Neural progenitor cell (in vitro differentiated cells): Measurements from ENCODE around the gene MACROD2. TPM values are rescaled to one million over a fixed set of nuclear protein-coding genes. Genes with fewer than 3 reads are reported as not detected.

Experiments
- DNase-seq: peaks from one replicate; pipeline ENCODE4 v3.0.0-alpha.2; 2016; ENCODE audit warnings: low spot score
- H2AFZ ChIP-seq: fragments of 200-600 bp; sonication (generic); replicated peaks from 2 replicates; pipeline ENCODE4 v1.6.1; 2016; ENCODE audit warnings: antibody characterized with exemption
- H3F3A ChIP-seq: fragments of 200-600 bp; sonication (generic); 2 replicates; pipeline ENCODE4 v1.6.1; 2016; ENCODE audit warnings: antibody characterized with exemption, low read depth
- H3K27ac ChIP-seq: fragments of 200-600 bp; sonication (generic); 2 replicates; pipeline ENCODE4 v1.5.1; 2016; ENCODE audit warnings: mild to moderate bottlenecking
- H3K27me3 ChIP-seq: fragments of 200-600 bp; sonication (generic); 2 replicates; pipeline ENCODE4 v1.6.1; 2016; ENCODE audit warnings: mild to moderate bottlenecking, moderate library complexity
- H3K36me3 ChIP-seq: fragments of 200-600 bp; sonication (generic); 2 replicates; pipeline ENCODE4 v1.5.1; 2016
- H3K4me1 ChIP-seq: fragments of 200-600 bp; sonication (generic); 2 replicates; pipeline ENCODE4 v1.6.1; 2016; ENCODE audit warnings: mixed run types
- H3K4me2 ChIP-seq: fragments of 200-600 bp; sonication (generic); 2 replicates; pipeline ENCODE4 v1.6.1; 2016
- H3K4me3 ChIP-seq: fragments of 200-600 bp; sonication (generic); 2 replicates; pipeline ENCODE4 v1.5.1; 2016
- H3K79me2 ChIP-seq: fragments of 200-600 bp; sonication (generic); 2 replicates; pipeline ENCODE4 v1.6.1; 2016; ENCODE audit warnings: low read depth
- H3K9ac ChIP-seq: fragments of 200-600 bp; sonication (generic); 2 replicates; pipeline ENCODE4 v1.6.1; 2016
- H3K9me3 ChIP-seq: fragments of 200-600 bp; sonication (generic); 2 replicates; pipeline ENCODE4 v1.5.1; 2016; ENCODE audit warnings: low read depth
- H4K20me1 ChIP-seq: fragments of 200-600 bp; sonication (generic); 2 replicates; pipeline ENCODE4 v1.6.1; 2016; ENCODE audit warnings: low read depth
- H3K27ac Mint-ChIP-seq: 3 replicates; pipeline ENCODE4 v1.8.0; 2021; ENCODE audit warnings: mixed read lengths
- H3K27me3 Mint-ChIP-seq: 2 replicates; pipeline ENCODE4 v1.8.0; 2022; ENCODE audit warnings: low read depth, mild to moderate bottlenecking, inconsistent platforms, moderate library complexity, mixed read lengths; ENCODE audit not compliant: insufficient read depth
- H3K36me3 Mint-ChIP-seq: 3 replicates; pipeline ENCODE4 v1.8.0; 2021; ENCODE audit warnings: mixed read lengths
- H3K4me1 Mint-ChIP-seq: 3 replicates; pipeline ENCODE4 v1.8.0; 2021; ENCODE audit warnings: mixed read lengths
- H3K4me3 Mint-ChIP-seq: 3 replicates; pipeline ENCODE4 v1.8.0; 2021; ENCODE audit warnings: mild to moderate bottlenecking, moderate library complexity, mixed read lengths
- H3K9me3 Mint-ChIP-seq: 3 replicates; pipeline ENCODE4 v1.8.0; 2020; ENCODE audit warnings: mixed read lengths
- CTCF ChIP-seq: fragments of 200-600 bp; sonication (generic); IDR thresholded peaks from 2 replicates; pipeline ENCODE4 v1.5.1; 2017; ENCODE audit warnings: antibody characterized with exemption, mild to moderate bottlenecking
- EZH2 ChIP-seq: fragments of 200-600 bp; sonication (generic); IDR thresholded peaks from 2 replicates; pipeline ENCODE4 v1.6.1; 2017; ENCODE audit warnings: antibody characterized with exemption, mild to moderate bottlenecking, moderate library complexity
- EZH2phosphoT487 ChIP-seq: fragments of 200-600 bp; sonication (generic); IDR thresholded peaks from 2 replicates; pipeline ENCODE4 v1.6.1; 2017; ENCODE audit warnings: antibody characterized with exemption
- total RNA-seq: library from RNA; depleted of rRNA; stranded (reverse); fragments of >200 nt; gene quantifications from 2 replicates; pipeline ENCODE4 v1.2.3, GENCODE V29; 2015; ENCODE audit warnings: low replicate concordance

The MACROD2 gene
- total RNA-seq, 1 donor from 2014 or later = 11.9 TPM

GRCh38 chr20:15630360-15630759 is 1635.0 kb downstream of the MACROD2 start:
- no peaks in the 10 kb centered on the region for H3K36me3 ChIP-seq
- H4K20me1 ChIP-seq = no peaks in the 10 kb centered on the region
- Mint-ChIP-seq H3K36me3 (peaks cover 8% of the 10 kb centered on the region), H3K27me3 (peaks cover 5% of the 10 kb centered on the region), H3K27ac (no peak overlapping the region), H3K9me3 (peaks cover 21% of the 10 kb centered on the region), H3K4me1 (peaks cover 4% of the 10 kb centered on the region), H3K4me3 (no peak overlapping the region)
- no peaks in the 10 kb centered on the region for H3K4me1 ChIP-seq
- no peak overlapping the region for H2AFZ ChIP-seq
- no peaks in the 10 kb centered on the region for H3F3A ChIP-seq
- no peak for TF ChIP-seq EZH2
- no peak overlapping the region for H3K4me3 ChIP-seq
- no peak overlapping the region for H3K9ac ChIP-seq
- DNase-seq = no peak
- H3K27ac ChIP-seq = no peak overlapping the region
- H3K79me2 ChIP-seq = no peaks in the 10 kb centered on the region
- H3K9me3 ChIP-seq = no peaks in the 10 kb centered on the region
- H3K27me3 ChIP-seq = no peaks in the 10 kb centered on the region
- H3K4me2 ChIP-seq = no peak overlapping the region

GRCh38 chr20:15632680-15633079 is 1637.4 kb downstream of the MACROD2 start:
- H3K79me2 ChIP-seq = no peaks in the 10 kb centered on the region
- H3K4me2 ChIP-seq = no peak overlapping the region
- Mint-ChIP-seq H3K27me3 (peaks cover 6% of the 10 kb centered on the region), H3K4me3 (no peak overlapping the region), H3K4me1 (peaks cover 19% of the 10 kb centered on the region), H3K9me3 (peaks cover 21% of the 10 kb centered on the region), H3K36me3 (peaks cover 8% of the 10 kb centered on the region), H3K27ac (no peak overlapping the region)
- H3K4me1 ChIP-seq = peaks cover 16% of the 10 kb centered on the region
- no peak overlapping the region for H3K27ac ChIP-seq
- no peak for DNase-seq
- no peak overlapping the region for H3K9ac ChIP-seq
- no peaks in the 10 kb centered on the region for H3K9me3 ChIP-seq
- no peak overlapping the region for H2AFZ ChIP-seq
- H3F3A ChIP-seq = peaks cover 4% of the 10 kb centered on the region
- no peaks in the 10 kb centered on the region for H3K36me3 ChIP-seq
- H4K20me1 ChIP-seq = no peaks in the 10 kb centered on the region
- H3K4me3 ChIP-seq = no peak overlapping the region
- TF ChIP-seq EZH2 (no peak), EZH2phosphoT487 (no peak), CTCF (no peak)
- H3K27me3 ChIP-seq = no peaks in the 10 kb centered on the region

DNA sequence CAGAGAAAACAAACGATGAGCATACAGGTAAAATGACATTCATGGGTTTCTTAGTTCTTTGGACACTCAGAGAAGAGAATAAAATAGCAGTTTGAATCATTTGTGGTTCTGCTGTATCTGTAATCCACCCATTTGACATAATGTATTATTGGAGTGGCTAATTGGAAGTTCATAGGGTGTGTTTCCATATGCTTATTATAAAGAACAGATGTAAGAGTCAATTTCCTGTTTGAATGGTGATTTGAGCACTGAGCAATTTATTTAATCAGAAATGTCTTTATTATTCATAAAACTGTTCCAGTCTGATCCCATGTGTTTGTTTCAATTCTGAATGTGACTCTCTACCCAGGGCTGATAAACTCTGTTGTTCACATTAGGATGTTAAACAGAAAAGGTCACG is 1638.8 kb downstream of the MACROD2 start:
- no peaks in the 10 kb centered on the region for H4K20me1 ChIP-seq
- H2AFZ ChIP-seq = no peak overlapping the region
- H3K9me3 Mint-ChIP-seq = peaks cover 21% of the 10 kb centered on the region
- no peak overlapping the region for H3K4me3 ChIP-seq
- no peak overlapping the region for H3K4me2 ChIP-seq
- DNase-seq = no peak
- H3K79me2 ChIP-seq = no peaks in the 10 kb centered on the region
- no peaks in the 10 kb centered on the region for H3K36me3 ChIP-seq
- TF ChIP-seq EZH2phosphoT487 (no peak), CTCF (no peak), EZH2 (no peak)
- H3F3A ChIP-seq = peaks cover 17% of the 10 kb centered on the region
- peaks cover 29% of the 10 kb centered on the region for H3K4me1 ChIP-seq
- H3K27ac Mint-ChIP-seq = no peak overlapping the region
- peaks cover 34% of the 10 kb centered on the region for H3K4me1 Mint-ChIP-seq
- H3K27ac ChIP-seq = no peak overlapping the region
- H3K9me3 ChIP-seq = no peaks in the 10 kb centered on the region
- no peak overlapping the region for H3K4me3 Mint-ChIP-seq
- peaks cover 6% of the 10 kb centered on the region for H3K27me3 Mint-ChIP-seq
- no peaks in the 10 kb centered on the region for H3K27me3 ChIP-seq
- no peak overlapping the region for H3K9ac ChIP-seq
- peaks cover 8% of the 10 kb centered on the region for H3K36me3 Mint-ChIP-seq

DNA sequence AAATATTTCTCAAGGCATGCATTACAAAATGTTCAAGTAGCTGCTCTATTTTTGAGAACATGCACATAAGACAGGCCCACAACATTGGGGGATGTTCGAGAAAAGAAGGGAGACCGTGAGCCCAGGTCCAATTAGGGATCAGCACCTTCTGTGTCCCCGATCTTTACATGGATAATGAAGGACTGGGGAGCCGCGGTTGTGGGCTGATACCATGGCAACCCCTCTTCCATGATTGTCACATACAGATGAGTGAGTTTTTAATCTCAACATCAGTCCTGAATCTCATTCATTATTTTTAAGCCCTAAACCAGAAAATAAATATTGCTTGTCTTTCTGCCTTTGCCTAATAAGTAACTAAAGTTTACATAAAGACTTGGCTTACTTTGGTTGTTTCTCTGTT is 1642.2 kb downstream of the MACROD2 start:
- H3K79me2 ChIP-seq = no peaks in the 10 kb centered on the region
- no peaks in the 10 kb centered on the region for H3K9me3 ChIP-seq
- H3F3A ChIP-seq = peaks cover 17% of the 10 kb centered on the region
- no peaks in the 10 kb centered on the region for H3K27me3 ChIP-seq
- peaks cover 8% of the 10 kb centered on the region for H3K36me3 Mint-ChIP-seq
- peaks cover 16% of the 10 kb centered on the region for H3K9me3 Mint-ChIP-seq
- no peak overlapping the region for H2AFZ ChIP-seq
- H3K9ac ChIP-seq = no peak overlapping the region
- H3K4me2 ChIP-seq = peak overlapping the region; percentile 52
- H3K27me3 Mint-ChIP-seq = peaks cover 12% of the 10 kb centered on the region
- peak overlapping the region; percentile 23 for H3K27ac ChIP-seq
- TF ChIP-seq EZH2phosphoT487 (no peak), CTCF (no peak), EZH2 (no peak)
- peak overlapping the region; percentile 98 for H3K27ac Mint-ChIP-seq
- no peaks in the 10 kb centered on the region for H3K36me3 ChIP-seq
- H3K4me1 Mint-ChIP-seq = peaks cover 49% of the 10 kb centered on the region
- H3K4me3 ChIP-seq = no peak overlapping the region
- peaks cover 32% of the 10 kb centered on the region for H3K4me1 ChIP-seq
- H4K20me1 ChIP-seq = no peaks in the 10 kb centered on the region
- peak; percentile 29 for DNase-seq
- H3K4me3 Mint-ChIP-seq = peak overlapping the region; percentile 58
